ENCODE results near the gene HS3ST3A1.
"Not testable (repeated sequence)": the region's sequence is repeated elsewhere in the genome, so short reads cannot be mapped to it uniquely, and the experiment has no call there.

Gene HS3ST3A1

DNA sequence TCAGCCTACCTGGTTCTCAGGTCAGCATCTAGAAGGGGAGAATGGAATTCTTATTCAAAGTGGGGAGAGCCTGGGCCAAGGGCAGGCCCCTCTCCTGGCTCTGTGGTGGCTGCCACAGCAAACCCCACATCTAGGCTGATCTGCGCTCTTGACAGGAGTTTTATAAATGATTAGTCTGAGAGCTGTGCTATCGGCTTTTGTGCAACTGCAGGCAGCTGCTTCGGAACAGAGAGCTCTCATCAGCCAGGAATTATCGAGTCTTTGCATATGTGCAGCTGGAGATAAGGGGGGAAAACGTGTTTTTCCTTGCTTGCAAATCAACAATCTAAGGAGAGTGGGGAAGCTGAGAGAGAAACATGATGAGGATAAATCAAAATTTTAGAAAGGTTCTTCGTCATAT is 91.7 kb downstream of the HS3ST3A1 start:
- no peak overlapping the region for H3K27ac ChIP-seq
- no peak overlapping the region for H3K4me3 ChIP-seq
- TF ChIP-seq, protein P1, sequence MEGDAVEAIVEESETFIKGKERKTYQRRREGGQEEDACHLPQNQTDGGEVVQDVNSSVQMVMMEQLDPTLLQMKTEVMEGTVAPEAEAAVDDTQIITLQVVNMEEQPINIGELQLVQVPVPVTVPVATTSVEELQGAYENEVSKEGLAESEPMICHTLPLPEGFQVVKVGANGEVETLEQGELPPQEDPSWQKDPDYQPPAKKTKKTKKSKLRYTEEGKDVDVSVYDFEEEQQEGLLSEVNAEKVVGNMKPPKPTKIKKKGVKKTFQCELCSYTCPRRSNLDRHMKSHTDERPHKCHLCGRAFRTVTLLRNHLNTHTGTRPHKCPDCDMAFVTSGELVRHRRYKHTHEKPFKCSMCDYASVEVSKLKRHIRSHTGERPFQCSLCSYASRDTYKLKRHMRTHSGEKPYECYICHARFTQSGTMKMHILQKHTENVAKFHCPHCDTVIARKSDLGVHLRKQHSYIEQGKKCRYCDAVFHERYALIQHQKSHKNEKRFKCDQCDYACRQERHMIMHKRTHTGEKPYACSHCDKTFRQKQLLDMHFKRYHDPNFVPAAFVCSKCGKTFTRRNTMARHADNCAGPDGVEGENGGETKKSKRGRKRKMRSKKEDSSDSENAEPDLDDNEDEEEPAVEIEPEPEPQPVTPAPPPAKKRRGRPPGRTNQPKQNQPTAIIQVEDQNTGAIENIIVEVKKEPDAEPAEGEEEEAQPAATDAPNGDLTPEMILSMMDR (IDR thresholded peaks at IDR 0.05), result no peak
- no peak for DNase-seq (ENCODE audit: low spot score)

DNA sequence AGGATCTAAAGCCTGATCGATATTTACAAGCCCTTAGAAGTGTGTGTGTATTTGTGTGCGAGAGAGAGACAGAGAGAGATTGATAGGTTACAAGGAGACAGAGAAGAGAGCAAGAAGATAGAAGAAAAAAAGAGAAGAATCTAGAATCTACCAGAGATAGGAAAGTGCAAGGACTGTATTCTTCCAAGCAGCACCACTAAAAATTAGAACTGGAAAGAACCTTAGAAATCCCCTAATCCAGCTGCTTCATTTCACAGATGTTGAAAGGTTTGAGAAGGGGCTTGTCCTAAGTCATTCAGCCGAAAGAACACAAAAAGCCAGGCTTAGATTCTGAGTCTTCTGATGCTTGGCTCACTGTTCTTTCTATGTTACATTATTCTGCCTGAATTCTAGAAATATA is 92.2 kb downstream of the HS3ST3A1 start:
- TF ChIP-seq, protein P1 (IDR thresholded peaks at IDR 0.05), result no peak
- Histone ChIP-seq H3K4me3 (no peak overlapping the region), H3K27ac (no peak overlapping the region)
- no peak for DNase-seq (ENCODE audit: low spot score)

DNA sequence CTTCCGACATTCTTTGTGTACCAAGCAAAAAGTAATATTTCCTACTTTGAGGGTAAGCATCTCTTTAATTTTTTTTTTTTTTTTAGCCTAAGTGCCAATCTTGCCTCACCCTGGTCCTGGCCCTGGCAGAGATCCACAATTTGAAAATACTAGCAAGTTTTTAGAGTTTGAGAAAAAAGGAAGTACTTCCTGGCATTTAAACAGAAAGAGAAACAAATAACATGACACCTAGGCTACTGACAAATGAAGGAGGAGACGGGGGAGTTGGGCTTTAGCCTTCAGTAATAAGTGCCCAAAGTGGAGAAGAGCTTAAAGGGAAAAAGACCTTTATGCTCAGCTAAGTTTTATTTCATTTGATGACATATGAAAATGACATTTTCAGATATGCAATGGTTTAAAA is 92.8 kb downstream of the HS3ST3A1 start:
- TF ChIP-seq, protein P1 (IDR thresholded peaks at IDR 0.05), result no peak
- H3K27ac ChIP-seq, result no peak overlapping the region

GRCh38 chr17:13503526-13503925 is 98.2 kb downstream of the HS3ST3A1 start:
- no peak for DNase-seq (ENCODE audit: low spot score)
- H3K4me3 ChIP-seq, result no peak overlapping the region
- no peak overlapping the region for H3K27ac ChIP-seq
- TF ChIP-seq, protein P1 (IDR thresholded peaks at IDR 0.05), result no peak

More for the DNA sequence above, 92.8 kb downstream of the HS3ST3A1 start:
- DNase-seq (ENCODE audit: low spot score), result no peak
- H3K4me3 ChIP-seq, result no peak overlapping the region

- H3K4me3 ChIP-seq, result no peak overlapping the region
- H3K27ac ChIP-seq, result no peak overlapping the region
- DNase-seq (ENCODE audit: low spot score), result no peak
- TF ChIP-seq, protein P1 (IDR thresholded peaks at IDR 0.05), result no peak
These were observed 99.5 kb downstream of the HS3ST3A1 start for GRCh38 chr17:13502263-13502662.

- TF ChIP-seq, protein P1 (IDR thresholded peaks at IDR 0.05), result no peak
- DNase-seq (ENCODE audit: low spot score), result no peak
- no peak overlapping the region for H3K4me3 ChIP-seq
- no peak overlapping the region for H3K27ac ChIP-seq
These were observed 100.8 kb downstream of the HS3ST3A1 start for GRCh38 chr17:13500947-13501346.

DNA sequence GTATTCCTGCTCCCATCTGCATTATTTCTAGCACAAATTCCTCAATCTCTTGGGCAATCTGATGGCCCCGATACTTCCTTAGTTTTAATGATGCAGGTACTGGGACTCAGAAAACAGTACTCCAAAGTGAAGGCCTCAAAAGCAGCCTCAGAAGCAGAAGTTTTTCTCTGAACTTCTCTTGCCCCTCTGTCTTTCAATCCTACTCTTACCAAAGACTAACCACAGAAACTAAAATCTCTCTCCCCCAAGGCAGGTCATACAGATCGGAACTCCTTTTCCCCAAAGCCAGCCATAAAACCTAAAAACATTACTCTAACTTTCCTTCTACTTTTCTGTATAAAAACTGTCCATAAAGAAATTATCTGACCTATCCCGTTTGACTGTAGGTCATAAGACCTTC is 103.5 kb downstream of the HS3ST3A1 start:
- DNase-seq (ENCODE audit: low spot score), result no peak
- TF ChIP-seq, protein P1 (IDR thresholded peaks at IDR 0.05), result no peak
- H3K4me3 ChIP-seq, result no peak overlapping the region
- H3K27ac ChIP-seq, result no peak overlapping the region

DNA sequence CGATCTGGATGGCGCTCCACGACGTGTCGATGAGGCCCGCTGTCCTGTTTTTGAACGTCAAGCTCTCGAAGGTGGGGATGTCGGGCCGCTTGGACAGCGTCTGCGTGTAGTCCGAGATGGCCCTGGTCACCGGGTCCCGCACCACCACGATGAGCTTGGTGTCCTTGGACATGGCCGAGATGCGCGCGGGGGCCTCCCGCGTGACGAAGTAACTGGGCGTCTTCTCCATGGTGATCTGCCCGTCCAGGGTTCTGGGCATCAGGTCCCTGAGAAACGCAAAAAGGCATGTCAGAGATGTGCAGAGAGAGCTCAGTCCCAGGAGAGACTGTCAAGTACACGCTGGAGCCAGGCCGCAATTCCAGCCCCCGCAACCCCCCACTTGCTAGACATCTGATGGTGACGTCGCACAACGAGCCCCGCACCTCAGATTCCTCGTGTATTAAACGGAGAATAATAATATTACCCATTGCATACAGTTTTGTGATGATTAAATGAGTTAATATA is 105.1 kb downstream of the HS3ST3A1 start:
- H3K4me3 ChIP-seq; DNase-seq (ENCODE audit: low spot score); H3K27ac ChIP-seq: not testable (repeated sequence)
